Measurements from ENCODE around the gene SPRYD4. TPM values are rescaled to one million over a fixed set of nuclear protein-coding genes. Genes with fewer than 3 reads are reported as not detected.

SPRYD4 gene
- total and polyA plus RNA-seq, 10 of the 15 experiments (the other 5 are each of a cell fraction or from before 2014, with no cell fraction given): 4.1 to 6.0 (median 5.1) TPM

DNA sequence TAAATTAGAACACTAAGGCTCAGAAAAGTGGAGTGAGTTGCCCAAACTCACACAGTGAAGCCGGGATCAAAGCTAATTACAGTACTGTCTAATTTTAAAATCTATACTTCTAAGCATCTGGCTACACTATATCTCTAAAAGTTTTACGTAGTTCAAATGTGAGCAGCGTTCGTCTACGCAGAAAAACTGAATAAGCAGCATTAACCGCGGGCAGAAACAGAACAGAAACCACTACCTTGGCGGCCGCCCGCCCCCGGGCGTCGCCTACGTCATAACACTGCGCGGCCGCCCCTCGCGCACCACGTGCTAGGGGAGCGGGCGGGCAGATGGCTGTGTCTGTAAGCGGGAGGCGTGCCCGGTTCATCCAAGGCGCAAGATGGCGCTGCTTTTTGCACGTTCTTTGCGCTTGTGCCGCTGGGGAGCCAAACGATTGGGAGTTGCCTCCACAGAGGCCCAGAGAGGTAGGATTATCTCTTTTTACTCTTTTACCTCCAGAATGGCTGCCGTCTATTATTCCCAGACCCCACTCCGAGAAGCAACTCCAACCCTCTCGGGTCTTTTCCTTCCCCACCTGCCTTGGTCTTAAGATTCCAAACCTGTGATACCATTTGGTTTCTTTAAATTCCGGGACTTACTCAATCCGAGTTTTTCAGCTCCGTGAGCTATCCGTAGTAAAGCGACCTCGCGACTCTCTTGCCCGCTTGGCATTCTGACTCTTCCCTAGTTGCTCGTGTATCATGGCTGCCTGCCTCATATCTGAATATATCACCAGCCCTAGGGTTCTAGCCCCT, at the start of gene SPRYD4 (continued):
- TF ChIP-seq, protein P1, sequence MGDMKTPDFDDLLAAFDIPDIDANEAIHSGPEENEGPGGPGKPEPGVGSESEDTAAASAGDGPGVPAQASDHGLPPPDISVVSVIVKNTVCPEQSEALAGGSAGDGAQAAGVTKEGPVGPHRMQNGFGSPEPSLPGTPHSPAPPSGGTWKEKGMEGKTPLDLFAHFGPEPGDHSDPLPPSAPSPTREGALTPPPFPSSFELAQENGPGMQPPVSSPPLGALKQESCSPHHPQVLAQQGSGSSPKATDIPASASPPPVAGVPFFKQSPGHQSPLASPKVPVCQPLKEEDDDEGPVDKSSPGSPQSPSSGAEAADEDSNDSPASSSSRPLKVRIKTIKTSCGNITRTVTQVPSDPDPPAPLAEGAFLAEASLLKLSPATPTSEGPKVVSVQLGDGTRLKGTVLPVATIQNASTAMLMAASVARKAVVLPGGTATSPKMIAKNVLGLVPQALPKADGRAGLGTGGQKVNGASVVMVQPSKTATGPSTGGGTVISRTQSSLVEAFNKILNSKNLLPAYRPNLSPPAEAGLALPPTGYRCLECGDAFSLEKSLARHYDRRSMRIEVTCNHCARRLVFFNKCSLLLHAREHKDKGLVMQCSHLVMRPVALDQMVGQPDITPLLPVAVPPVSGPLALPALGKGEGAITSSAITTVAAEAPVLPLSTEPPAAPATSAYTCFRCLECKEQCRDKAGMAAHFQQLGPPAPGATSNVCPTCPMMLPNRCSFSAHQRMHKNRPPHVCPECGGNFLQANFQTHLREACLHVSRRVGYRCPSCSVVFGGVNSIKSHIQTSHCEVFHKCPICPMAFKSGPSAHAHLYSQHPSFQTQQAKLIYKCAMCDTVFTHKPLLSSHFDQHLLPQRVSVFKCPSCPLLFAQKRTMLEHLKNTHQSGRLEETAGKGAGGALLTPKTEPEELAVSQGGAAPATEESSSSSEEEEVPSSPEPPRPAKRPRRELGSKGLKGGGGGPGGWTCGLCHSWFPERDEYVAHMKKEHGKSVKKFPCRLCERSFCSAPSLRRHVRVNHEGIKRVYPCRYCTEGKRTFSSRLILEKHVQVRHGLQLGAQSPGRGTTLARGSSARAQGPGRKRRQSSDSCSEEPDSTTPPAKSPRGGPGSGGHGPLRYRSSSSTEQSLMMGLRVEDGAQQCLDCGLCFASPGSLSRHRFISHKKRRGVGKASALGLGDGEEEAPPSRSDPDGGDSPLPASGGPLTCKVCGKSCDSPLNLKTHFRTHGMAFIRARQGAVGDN (IDR thresholded peaks at IDR 0.05): 0 out of 2 replicates have a peak, but pooled peaks have one; percentile 33
- TF ChIP-seq ZNF384 (IDR thresholded peaks at IDR 0.05; ENCODE audit: borderline replicate concordance, low read depth, low read length) (no peak), LARP7 (IDR thresholded peaks at IDR 0.05) (peak; percentile 54; the same call in 1 of the 2 replicates), NFYB (IDR thresholded peaks at IDR 0.05; ENCODE audit: insufficient read depth, low read depth, low read length) (peak; percentile 63; the same call in 1 of the 2 replicates), PAX5 (IDR thresholded peaks at IDR 0.05; ENCODE audit: borderline replicate concordance, low read depth, low read length) (peak; percentile 74; the same call in 1 of the 2 replicates), IKZF1 (conservative IDR thresholded peaks at IDR 0.05) (peak; percentile 77), ATF7 (IDR thresholded peaks at IDR 0.05; ENCODE audit: low read depth) (peak; percentile 70), CREB1 (IDR thresholded peaks at IDR 0.05; ENCODE audit: low read depth) (peak; percentile 99), TCF3 (IDR thresholded peaks at IDR 0.05; ENCODE audit: borderline replicate concordance, insufficient read depth, low read depth, low read length) (peak; percentile 62; the same call in 1 of the 2 replicates), NFYA (IDR thresholded peaks at IDR 0.05; ENCODE audit: borderline replicate concordance, low read depth, low read length) (no peak), MYC (IDR thresholded peaks at IDR 0.05; ENCODE audit: insufficient read depth, insufficient read length, insufficient replicate concordance, low read length, severe bottlenecking) (peak; percentile 97), GABPA (IDR thresholded peaks at IDR 0.05; ENCODE audit: low read depth) (no peak), FOXM1 (IDR thresholded peaks at IDR 0.05; ENCODE audit: low read depth, low read length) (peak; percentile 27; the same call in 1 of the 2 replicates), IKZF2 (IDR thresholded peaks at IDR 0.05) (no peak), SRF (IDR thresholded peaks at IDR 0.05; ENCODE audit: low read depth in 2 of 2, low read length in 2 of 2) (peak in 1 of 2 experiments; percentile 81; a peak in 2 of 4 replicates), DPF2 (IDR thresholded peaks at IDR 0.05) (peak; percentile 60), ASH2L (IDR thresholded peaks at IDR 0.05; ENCODE audit: borderline replicate concordance, low read depth) (no peak), SIN3A (IDR thresholded peaks at IDR 0.05; ENCODE audit: low read depth, low read length) (peak; percentile 82), BRCA1 (IDR thresholded peaks at IDR 0.05; ENCODE audit: low read depth, low read length) (no peak), ZSCAN29 (IDR thresholded peaks at IDR 0.05) (peak; percentile 98)
- TF ChIP-seq, protein P2, sequence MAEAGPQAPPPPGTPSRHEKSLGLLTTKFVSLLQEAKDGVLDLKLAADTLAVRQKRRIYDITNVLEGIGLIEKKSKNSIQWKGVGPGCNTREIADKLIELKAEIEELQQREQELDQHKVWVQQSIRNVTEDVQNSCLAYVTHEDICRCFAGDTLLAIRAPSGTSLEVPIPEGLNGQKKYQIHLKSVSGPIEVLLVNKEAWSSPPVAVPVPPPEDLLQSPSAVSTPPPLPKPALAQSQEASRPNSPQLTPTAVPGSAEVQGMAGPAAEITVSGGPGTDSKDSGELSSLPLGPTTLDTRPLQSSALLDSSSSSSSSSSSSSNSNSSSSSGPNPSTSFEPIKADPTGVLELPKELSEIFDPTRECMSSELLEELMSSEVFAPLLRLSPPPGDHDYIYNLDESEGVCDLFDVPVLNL (IDR thresholded peaks at IDR 0.05; ENCODE audit: low read depth, low read length): no peak
- TF ChIP-seq, protein P3, sequence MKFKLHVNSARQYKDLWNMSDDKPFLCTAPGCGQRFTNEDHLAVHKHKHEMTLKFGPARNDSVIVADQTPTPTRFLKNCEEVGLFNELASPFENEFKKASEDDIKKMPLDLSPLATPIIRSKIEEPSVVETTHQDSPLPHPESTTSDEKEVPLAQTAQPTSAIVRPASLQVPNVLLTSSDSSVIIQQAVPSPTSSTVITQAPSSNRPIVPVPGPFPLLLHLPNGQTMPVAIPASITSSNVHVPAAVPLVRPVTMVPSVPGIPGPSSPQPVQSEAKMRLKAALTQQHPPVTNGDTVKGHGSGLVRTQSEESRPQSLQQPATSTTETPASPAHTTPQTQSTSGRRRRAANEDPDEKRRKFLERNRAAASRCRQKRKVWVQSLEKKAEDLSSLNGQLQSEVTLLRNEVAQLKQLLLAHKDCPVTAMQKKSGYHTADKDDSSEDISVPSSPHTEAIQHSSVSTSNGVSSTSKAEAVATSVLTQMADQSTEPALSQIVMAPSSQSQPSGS (IDR thresholded peaks at IDR 0.05; ENCODE audit: low read length): peak; percentile 25; the same call in 1 of the 2 replicates
- TF ChIP-seq, protein P4, sequence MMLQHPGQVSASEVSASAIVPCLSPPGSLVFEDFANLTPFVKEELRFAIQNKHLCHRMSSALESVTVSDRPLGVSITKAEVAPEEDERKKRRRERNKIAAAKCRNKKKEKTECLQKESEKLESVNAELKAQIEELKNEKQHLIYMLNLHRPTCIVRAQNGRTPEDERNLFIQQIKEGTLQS (IDR thresholded peaks at IDR 0.05; ENCODE audit: borderline replicate concordance, extremely low read depth, low read depth, low read length): peak; percentile 97
